Neutrophil (primary cell): Measurements from ENCODE around the gene PAX2.

Source experiments
- H3K27ac ChIP-seq: fragments of 200-600 bp; sonication (generic); 2 replicates; pipeline ENCODE4 v1.5.1; 2016; ENCODE audit warnings: mild to moderate bottlenecking, moderate library complexity
- H3K27me3 ChIP-seq: fragments of 200-600 bp; sonication (generic); 2 replicates; pipeline ENCODE4 v1.6.0; 2016; ENCODE audit warnings: mild to moderate bottlenecking
- H3K36me3 ChIP-seq: fragments of 200-600 bp; sonication (generic); 2 replicates; pipeline ENCODE4 v1.5.1; 2017
- H3K4me1 ChIP-seq, 2 experiments: fragments of 200-600 bp in 1 of 2; sonication (generic) in 1 of 2; 1 replicate in 1 of 2; 2 replicates in 1 of 2; pipeline versions ENCODE4 v1.5.1 to v1.6.1; 2013 to 2016; ENCODE audit warnings: low read depth in 1 of 2, low read length in 1 of 2, mild to moderate bottlenecking in 1 of 2, moderate library complexity in 1 of 2; ENCODE audit not compliant: control insufficient read depth in 1 of 2, insufficient read depth in 1 of 2
- H3K4me3 ChIP-seq, 2 experiments: fragments of 200-600 bp in 1 of 2; sonication (generic) in 1 of 2; 1 replicate in 1 of 2; 2 replicates in 1 of 2; pipeline ENCODE4 v1.5.1; 2013 to 2016; ENCODE audit warnings: low read depth in 1 of 2, low read length in 1 of 2, mild to moderate bottlenecking in 1 of 2, moderate library complexity in 1 of 2
- H3K9me3 ChIP-seq: fragments of 200-600 bp; sonication (generic); 2 replicates; pipeline ENCODE4 v1.5.1; 2016
- TF ChIP-seq, protein P1 (sequence below): fragments of 200-600 bp; sonication (generic); IDR thresholded peaks from 2 replicates; pipeline ENCODE4 v1.5.1; 2016; ENCODE audit warnings: antibody characterized with exemption

Gene PAX2

GRCh38 chr10:100707261-100707848, 38.0 kb upstream of the PAX2 start:
- peaks cover 78% of the 10 kb centered on the region for H3K27me3 ChIP-seq
- no peaks in the 10 kb centered on the region for H3K4me1 ChIP-seq
- TF ChIP-seq, protein P1, sequence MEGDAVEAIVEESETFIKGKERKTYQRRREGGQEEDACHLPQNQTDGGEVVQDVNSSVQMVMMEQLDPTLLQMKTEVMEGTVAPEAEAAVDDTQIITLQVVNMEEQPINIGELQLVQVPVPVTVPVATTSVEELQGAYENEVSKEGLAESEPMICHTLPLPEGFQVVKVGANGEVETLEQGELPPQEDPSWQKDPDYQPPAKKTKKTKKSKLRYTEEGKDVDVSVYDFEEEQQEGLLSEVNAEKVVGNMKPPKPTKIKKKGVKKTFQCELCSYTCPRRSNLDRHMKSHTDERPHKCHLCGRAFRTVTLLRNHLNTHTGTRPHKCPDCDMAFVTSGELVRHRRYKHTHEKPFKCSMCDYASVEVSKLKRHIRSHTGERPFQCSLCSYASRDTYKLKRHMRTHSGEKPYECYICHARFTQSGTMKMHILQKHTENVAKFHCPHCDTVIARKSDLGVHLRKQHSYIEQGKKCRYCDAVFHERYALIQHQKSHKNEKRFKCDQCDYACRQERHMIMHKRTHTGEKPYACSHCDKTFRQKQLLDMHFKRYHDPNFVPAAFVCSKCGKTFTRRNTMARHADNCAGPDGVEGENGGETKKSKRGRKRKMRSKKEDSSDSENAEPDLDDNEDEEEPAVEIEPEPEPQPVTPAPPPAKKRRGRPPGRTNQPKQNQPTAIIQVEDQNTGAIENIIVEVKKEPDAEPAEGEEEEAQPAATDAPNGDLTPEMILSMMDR: no peak
- no peak overlapping the region for H3K4me3 ChIP-seq
- no peak overlapping the region for H3K27ac ChIP-seq
- H3K9me3 ChIP-seq: no peaks in the 10 kb centered on the region
- no peaks in the 10 kb centered on the region for H3K36me3 ChIP-seq

DNA sequence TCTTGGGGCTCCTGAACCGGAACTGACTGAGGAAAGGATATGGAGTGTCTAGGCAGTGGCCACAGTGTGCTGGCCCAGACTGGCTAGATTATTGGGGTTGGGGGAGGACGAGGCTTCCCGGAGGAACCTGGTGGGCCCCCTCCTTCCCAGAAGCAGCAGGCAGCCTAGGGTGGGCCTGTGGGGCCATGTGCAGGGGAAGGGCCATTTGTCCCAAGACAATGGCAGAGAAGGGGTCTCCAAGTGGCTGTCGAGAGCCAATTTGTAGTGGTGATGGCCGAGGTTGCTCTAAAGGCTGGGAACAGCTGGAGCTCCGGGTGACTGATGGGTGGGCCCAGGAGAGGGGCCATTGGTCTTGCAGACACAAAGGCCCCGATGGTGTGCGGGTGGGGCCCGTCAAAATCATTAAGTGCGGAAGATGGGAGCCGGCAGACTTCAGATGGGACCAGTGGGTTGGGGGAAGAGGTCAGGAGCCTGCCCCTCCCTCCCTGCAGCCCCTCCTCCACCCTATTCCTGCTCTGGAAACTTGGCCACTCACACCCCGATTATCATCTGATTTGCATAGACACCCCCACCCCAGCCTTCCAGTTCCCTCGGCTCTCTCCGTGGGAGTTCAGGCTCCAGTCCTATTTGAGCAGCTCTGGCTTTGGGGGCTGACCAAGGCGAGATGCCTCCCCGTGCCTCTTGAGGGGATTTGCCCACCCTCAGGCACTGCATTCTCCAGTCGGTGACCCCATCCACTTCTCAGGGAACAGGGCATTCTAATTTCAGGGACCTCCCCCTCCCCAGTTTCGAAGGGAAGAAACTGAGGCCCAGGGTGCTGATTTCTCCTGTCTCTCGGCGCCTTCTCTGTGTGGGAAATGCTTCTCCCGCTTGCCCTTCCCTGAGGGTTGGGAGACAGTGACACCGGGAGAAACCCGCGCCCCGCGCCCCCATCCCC, 36.0 kb upstream of the PAX2 start:
- Histone ChIP-seq H3K27me3 (peaks cover 94% of the 10 kb centered on the region), H3K9me3 (no peaks in the 10 kb centered on the region), H3K36me3 (no peaks in the 10 kb centered on the region), H3K27ac (no peak overlapping the region), H3K4me1 (no peaks in the 10 kb centered on the region), H3K4me3 (no peak overlapping the region)
- TF ChIP-seq, protein P1: no peak

- TF ChIP-seq, protein P1: no peak
- H3K27me3 ChIP-seq: peaks cover 97% of the 10 kb centered on the region
- no peak overlapping the region for H3K4me3 ChIP-seq
Observed at GRCh38 chr10:100710151-100710871, 35.1 kb upstream of the PAX2 start.

GRCh38 chr10:100713049-100713858, 32.1 kb upstream of the PAX2 start:
- Histone ChIP-seq H3K9me3 (no peaks in the 10 kb centered on the region), H3K36me3 (no peaks in the 10 kb centered on the region), H3K27ac (no peak overlapping the region), H3K4me1 (no peaks in the 10 kb centered on the region), H3K4me3 (no peak overlapping the region), H3K27me3 (peaks cover 100% of the 10 kb centered on the region)
- TF ChIP-seq, protein P1: no peak

More at GRCh38 chr10:100710151-100710871, 35.1 kb upstream of the PAX2 start:
- H3K9me3 ChIP-seq: no peaks in the 10 kb centered on the region
- no peaks in the 10 kb centered on the region for H3K4me1 ChIP-seq
- no peak overlapping the region for H3K27ac ChIP-seq
- no peaks in the 10 kb centered on the region for H3K36me3 ChIP-seq
